ENCODE measurements around the gene CACNA1D.

DNA sequence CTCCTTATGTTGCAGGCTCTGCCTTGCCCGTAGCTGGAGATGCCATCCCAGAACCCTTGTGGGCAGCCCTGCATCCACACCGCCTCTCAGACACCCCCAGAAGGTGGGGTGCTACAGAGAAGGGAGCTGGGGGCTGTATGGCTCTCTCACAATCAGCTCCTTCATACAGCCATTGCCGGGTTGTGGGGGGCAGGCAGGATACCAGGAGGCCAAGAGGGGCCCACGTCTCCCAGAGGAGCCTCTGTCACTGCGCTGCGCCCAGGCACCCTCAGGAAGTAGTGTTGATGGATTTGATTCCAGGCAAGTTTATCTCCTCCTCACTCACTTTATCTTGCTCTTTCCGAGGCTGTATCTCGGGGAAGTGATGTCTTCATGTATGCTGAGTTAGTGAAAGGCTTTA is 180.2 kb downstream of the CACNA1D start:
- TF ChIP-seq, protein P1, sequence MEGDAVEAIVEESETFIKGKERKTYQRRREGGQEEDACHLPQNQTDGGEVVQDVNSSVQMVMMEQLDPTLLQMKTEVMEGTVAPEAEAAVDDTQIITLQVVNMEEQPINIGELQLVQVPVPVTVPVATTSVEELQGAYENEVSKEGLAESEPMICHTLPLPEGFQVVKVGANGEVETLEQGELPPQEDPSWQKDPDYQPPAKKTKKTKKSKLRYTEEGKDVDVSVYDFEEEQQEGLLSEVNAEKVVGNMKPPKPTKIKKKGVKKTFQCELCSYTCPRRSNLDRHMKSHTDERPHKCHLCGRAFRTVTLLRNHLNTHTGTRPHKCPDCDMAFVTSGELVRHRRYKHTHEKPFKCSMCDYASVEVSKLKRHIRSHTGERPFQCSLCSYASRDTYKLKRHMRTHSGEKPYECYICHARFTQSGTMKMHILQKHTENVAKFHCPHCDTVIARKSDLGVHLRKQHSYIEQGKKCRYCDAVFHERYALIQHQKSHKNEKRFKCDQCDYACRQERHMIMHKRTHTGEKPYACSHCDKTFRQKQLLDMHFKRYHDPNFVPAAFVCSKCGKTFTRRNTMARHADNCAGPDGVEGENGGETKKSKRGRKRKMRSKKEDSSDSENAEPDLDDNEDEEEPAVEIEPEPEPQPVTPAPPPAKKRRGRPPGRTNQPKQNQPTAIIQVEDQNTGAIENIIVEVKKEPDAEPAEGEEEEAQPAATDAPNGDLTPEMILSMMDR (IDR thresholded peaks at IDR 0.05): no peak
- TF ChIP-seq POLR2A (IDR thresholded peaks at IDR 0.05): no peak
- TF ChIP-seq POLR2AphosphoS5 (IDR thresholded peaks at IDR 0.05): no peak
- TF ChIP-seq EP300 (IDR thresholded peaks at IDR 0.05; ENCODE audit: low read depth): no peak
